Right lobe of liver (tissue), 6 donors: ENCODE results near the gene ZNF791. TPM values are rescaled to one million over a fixed set of nuclear protein-coding genes. Genes with fewer than 3 reads are reported as not detected.
A peak's percentile ranks its signal among the peaks of the same experiment; 100 is the strongest.

Experiments used
- ATAC-seq, 4 donors: fragments of 200-7000 bp; cut with Tn5 transposase; one replicate each; pipeline ENCODE4 v1.9.1; 2020; ENCODE audit warnings: mild to moderate bottlenecking in 4 of 4, moderate library complexity in 4 of 4
- DNase-seq, 3 donors: peaks; one replicate each; pipeline ENCODE4 v3.0.0-alpha.2; 2020
- H3K27ac ChIP-seq, 3 donors: fragments of 200-600 bp; one replicate each; pipeline ENCODE4 v1.8.0; 2022
- H3K27me3 ChIP-seq, 2 donors: fragments of 200-600 bp; one replicate each; pipeline ENCODE4 v1.8.0; 2022
- H3K36me3 ChIP-seq, 4 donors: fragments of 200-600 bp; sonication (generic) in 1 of 4; one replicate each; pipeline versions ENCODE4 v1.5.1 to v1.8.0; 2017 to 2022; ENCODE audit warnings: control low read depth in 1 of 4
- H3K4me1 ChIP-seq, 4 donors: fragments of 200-600 bp; sonication (generic) in 1 of 4; one replicate each; pipeline versions ENCODE4 v1.5.1 to v1.8.0; 2017 to 2022; ENCODE audit warnings: control low read depth in 1 of 4
- H3K4me3 ChIP-seq, 3 donors: fragments of 200-600 bp; one replicate each; pipeline ENCODE4 v1.8.0; 2022
- H3K9me3 ChIP-seq, 4 donors: fragments of 200-600 bp; sonication (generic) in 1 of 4; one replicate each; pipeline versions ENCODE4 v1.5.1 to v1.8.0; 2017 to 2022; ENCODE audit warnings: control low read depth in 1 of 4
- CTCF ChIP-seq, 4 donors: fragments of 200-600 bp in 3 of 4; fragments of 450-650 bp in 1 of 4; IDR thresholded peaks; one replicate each; pipeline versions ENCODE4 v1.5.1 to v1.8.0; 2016 to 2022; ENCODE audit warnings: antibody characterized with exemption in 4 of 4, mild to moderate bottlenecking in 2 of 4
- POLR2A ChIP-seq: fragments of 450-650 bp; IDR thresholded peaks from one replicate; pipeline ENCODE4 v1.6.1; 2017; ENCODE audit warnings: antibody characterized with exemption, mild to moderate bottlenecking
- WGBS: methylation state at CpG from one replicate; pipeline ENCODE4 v1.1.6; 2018; ENCODE audit warnings: low coverage, low lambda C conversion rate; ENCODE audit not compliant: insufficient coverage; ENCODE audit errors: missing lambda C conversion rate; 5-methylcytosine and 5-hydroxymethylcytosine counted together
- intact Hi-C, 2 donors: fragments of 100-400 bp; cut with DNase I; formaldehyde crosslinking; loops; one replicate each; pipeline versions ENCODE4 v1.11.2 to v1.14.1; 2022
- total RNA-seq, 6 experiments: library from RNA; depleted of rRNA in 2 of 6; stranded (reverse); fragments of >200 nt in 2 of 6; fragmentation: NEBNext Ultra II Directional in 3 of 6; extraction: Animal tissue kit (Norgen Biotek cat#: 25700) in 3 of 6; gene quantifications; one replicate each; pipeline versions ENCODE4 v1.1.0 to v1.2.4, GENCODE V29; 2016 to 2023
- donor health status: DM: no; HTN: yes; CAD: no.
- donor health status: DM: no; HTN: no; CAD: no.
- donor health status: DM: no; HTN: no; CAD: no.
- donor health status: DM: no; HTN: yes; CAD: no.
- donor health status: DM: no; HTN: yes; CAD: no.

The ZNF791 gene
- total RNA-seq, 6 experiments from 2014 or later = 5.5 to 10.7 (median 7.8) TPM

DNA sequence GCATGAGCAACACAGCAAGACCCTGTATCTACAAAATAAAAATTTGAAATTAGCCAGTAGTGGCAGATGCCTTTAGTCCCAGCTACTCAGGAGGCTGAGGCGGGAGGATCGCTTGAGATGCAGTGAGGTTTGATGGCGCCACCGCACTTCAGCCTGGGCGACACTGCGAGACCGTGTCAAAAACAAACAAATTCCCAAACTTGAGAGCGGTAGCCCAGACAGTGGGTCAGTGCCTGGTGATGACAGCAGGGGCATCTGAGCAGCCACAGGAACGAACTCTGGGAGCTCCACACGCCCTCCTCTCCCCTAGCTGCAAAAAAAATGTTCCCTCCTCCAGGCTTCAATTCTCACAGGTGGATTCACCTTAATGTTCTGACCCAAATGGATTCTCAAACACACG is 14.2 kb upstream of the ZNF791 start:
- peak; percentile 37 to 58 (median 52) for ATAC-seq
- Histone ChIP-seq H3K36me3 (no peaks in the 10 kb centered on the region), H3K27ac (peak overlapping the region in 2 of 3 donors; percentile 40 to 53), H3K4me1 (peaks cover 0 to 7% (median 0%) of the 10 kb centered on the region in 4 donors), H3K27me3 (no peaks in the 10 kb centered on the region), H3K4me3 (peak overlapping the region; percentile 39 to 58 (median 54)), H3K9me3 (no peaks in the 10 kb centered on the region)
- 38% methylated on average over 10 of the region's 11 CpGs for WGBS
- DNase-seq = peak; percentile 21 to 37 (median 21)
- intact Hi-C loops = no loop called here
- no peak for TF ChIP-seq POLR2A
- TF ChIP-seq CTCF (IDR thresholded peaks at IDR 0.05) = no peak

DNA sequence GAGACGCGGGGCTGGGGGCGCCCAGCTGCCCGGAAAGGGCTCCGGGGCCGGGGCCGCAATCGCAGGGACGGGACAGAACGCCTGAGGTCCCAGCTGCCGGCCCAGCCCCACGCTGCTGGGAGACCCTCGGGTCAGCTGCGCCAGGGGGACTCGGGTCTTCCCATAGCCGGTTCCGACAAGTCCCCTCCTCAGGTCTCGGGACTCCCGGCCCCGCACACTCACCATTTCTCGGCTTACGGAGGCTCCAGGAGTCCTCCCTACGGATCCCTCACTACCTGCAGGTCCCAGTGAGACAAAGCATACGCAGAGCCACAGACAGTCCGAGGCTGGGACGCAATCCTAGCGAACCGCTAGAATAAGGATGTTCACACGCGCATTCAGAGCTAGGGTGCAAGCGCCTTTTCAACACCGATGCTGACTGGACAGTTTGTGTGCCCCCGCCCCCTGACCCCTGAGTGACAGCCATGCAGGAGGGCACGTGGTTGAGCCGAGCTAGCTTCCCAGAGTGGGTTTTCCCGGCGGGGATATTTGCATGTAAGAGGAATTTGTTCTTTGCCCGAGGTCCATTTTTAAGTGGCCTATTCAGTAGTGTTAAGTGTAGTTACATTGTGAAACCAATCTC is 13.7 kb upstream of the ZNF791 start:
- H3K27ac ChIP-seq = peak overlapping the region in 2 of 3 donors; percentile 40 to 53
- no peaks in the 10 kb centered on the region for H3K36me3 ChIP-seq
- intact Hi-C loops = no loop called here
- DNase-seq (peak; percentile 86 to 89 (median 89)), ATAC-seq (peak; percentile 98 to 99 (median 98))
- H3K4me3 ChIP-seq = peak overlapping the region; percentile 39 to 58 (median 54)
- H3K4me1 ChIP-seq = peaks cover 0 to 7% (median 0%) of the 10 kb centered on the region in 4 donors
- TF ChIP-seq POLR2A (peak; percentile 61), CTCF (IDR thresholded peaks at IDR 0.05) (no peak)
- H3K9me3 ChIP-seq = no peaks in the 10 kb centered on the region
- H3K27me3 ChIP-seq = no peaks in the 10 kb centered on the region
- 39% methylated on average over 7 of the region's 38 CpGs for WGBS

GRCh38 chr19:12597594-12597993 is 13.1 kb upstream of the ZNF791 start:
- ATAC-seq (no peak), DNase-seq (peak in 2 of 3 donors; percentile 2 to 19)
- TF ChIP-seq CTCF (IDR thresholded peaks at IDR 0.05) (no peak), POLR2A (no peak)
- no peaks in the 10 kb centered on the region for H3K36me3 ChIP-seq
- peaks cover 0 to 7% (median 0%) of the 10 kb centered on the region in 4 donors for H3K4me1 ChIP-seq
- H3K9me3 ChIP-seq = no peaks in the 10 kb centered on the region
- no peaks in the 10 kb centered on the region for H3K27me3 ChIP-seq
- 61% methylated on average over 11 of the region's 11 CpGs for WGBS
- peak overlapping the region in 1 of 3 donors; percentile 8 for H3K4me3 ChIP-seq
- peak overlapping the region in 2 of 3 donors; percentile 32 to 53 for H3K27ac ChIP-seq
- intact Hi-C loops = no loop called here

- intact Hi-C loops = no loop called here
- TF ChIP-seq POLR2A = no peak
- no peak for TF ChIP-seq CTCF (IDR thresholded peaks at IDR 0.05)
- H3K9me3 ChIP-seq = no peaks in the 10 kb centered on the region
Observed at GRCh38 chr19:12603714-12604113, 7.0 kb upstream of the ZNF791 start.

More at GRCh38 chr19:12603714-12604113, 7.0 kb upstream of the ZNF791 start:
- ATAC-seq (no peak), DNase-seq (no peak)
- H3K4me1 ChIP-seq = no peaks in the 10 kb centered on the region
- no peak overlapping the region for H3K27ac ChIP-seq
- peaks cover 0 to 15% (median 0%) of the 10 kb centered on the region in 4 donors for H3K36me3 ChIP-seq
- no peaks in the 10 kb centered on the region for H3K27me3 ChIP-seq
- 91% methylated on average over 1 of the region's 1 CpG for WGBS
- H3K4me3 ChIP-seq = no peak overlapping the region
